ENCODE data around the gene WDR27. TPM values are rescaled to one million over a fixed set of nuclear protein-coding genes. Genes with fewer than 3 reads are reported as not detected.

The WDR27 gene
- total RNA-seq, 1 donor from 2014 or later = 24.4 TPM

DNA sequence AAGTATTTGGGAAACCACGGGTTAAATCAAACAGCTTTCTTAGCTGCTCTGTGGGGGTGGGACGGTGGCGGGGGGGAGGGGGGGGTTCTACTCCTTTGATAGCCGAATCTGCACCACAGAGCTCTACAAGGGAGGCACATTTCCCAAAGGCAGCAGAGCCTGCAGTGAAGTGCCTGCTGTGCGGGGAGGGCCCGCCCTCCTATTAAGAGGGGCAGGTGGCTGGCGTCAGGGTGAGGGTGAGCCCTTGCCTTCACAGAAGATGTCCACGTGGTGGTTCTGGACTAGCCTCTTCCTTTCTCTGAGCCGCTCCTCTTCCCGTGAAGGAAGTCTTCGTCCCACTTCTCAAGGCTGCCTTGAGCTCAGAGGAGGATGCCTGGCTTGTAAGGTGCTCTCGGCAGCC lies 273.3 kb downstream of the WDR27 start:
- ATAC-seq = no peak

DNA sequence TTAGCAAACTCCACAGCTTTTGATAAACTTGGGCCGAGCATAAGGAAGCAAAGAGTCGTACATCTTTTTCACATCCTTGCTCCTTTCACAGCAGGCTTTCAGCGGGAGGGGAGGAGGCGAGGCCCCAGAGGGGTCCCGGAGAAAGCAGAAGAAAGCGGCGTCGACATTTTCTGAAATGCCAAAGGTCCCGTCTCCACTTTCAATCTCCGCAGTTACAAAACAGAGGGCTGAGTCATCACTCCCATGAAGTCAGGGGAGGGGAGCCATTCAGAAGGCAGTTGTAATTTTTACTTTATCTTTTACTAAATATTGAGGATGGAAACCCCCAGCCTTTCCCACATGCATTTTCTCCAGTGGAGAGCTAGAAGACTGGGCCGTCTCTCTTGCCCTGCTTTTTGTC lies 274.0 kb downstream of the WDR27 start:
- ATAC-seq = peak; percentile 26

DNA sequence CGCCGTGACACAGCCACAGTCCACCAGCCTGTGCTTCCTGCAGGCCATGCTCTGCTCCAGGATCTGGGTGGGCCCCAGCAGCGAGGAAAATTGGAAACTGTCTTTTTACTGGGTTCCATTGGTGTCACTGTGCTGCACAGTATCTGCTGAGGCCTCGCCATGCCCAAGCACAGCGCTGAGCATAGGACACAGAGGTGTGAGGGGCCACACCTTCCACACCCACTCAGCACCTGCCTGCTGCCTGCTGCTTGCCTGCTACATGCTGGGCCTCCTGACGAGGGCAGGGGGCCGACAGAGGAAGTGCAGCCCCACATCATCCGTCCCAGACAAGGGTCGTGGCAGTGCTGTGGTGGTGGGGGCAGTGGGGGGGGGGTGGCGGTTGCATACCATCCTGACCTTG lies 275.2 kb downstream of the WDR27 start:
- ATAC-seq = no peak

DNA sequence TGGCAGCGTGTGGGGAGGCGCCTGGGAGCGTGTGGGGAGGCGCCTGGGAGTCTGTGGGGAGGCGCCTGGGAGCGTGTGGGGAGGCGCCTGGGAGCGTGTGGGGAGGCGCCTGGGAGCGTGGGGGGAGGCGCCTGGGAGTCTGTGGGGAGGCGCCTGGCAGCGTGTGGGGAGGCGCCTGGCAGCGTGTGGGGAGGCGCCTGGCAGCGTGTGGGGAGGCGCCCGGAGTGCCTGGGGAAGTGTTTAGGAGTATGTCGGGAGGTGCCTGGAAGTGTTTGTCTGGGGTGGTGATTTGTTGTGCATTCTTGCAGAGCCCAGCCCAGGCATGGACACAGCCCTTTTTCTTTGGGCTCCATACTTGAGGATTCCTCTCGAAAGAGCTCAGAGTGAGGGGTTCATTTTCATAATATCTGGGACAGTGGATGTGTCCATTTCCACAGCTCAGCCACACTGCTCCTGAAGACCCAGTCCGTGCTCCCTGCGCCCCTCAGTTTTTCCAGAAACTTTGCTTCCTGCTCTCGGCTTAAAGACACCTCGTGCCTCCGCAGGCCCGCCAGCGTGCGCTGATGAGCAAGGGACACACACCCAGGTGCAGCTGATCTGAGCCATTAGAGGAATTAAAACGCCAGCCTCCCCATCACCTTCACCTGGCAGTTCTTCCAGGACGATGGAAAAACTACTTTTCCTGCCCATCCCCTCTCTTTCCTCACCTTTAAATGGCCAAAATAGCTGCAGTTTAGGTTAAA lies 276.0 kb downstream of the WDR27 start:
- no peak for ATAC-seq

DNA sequence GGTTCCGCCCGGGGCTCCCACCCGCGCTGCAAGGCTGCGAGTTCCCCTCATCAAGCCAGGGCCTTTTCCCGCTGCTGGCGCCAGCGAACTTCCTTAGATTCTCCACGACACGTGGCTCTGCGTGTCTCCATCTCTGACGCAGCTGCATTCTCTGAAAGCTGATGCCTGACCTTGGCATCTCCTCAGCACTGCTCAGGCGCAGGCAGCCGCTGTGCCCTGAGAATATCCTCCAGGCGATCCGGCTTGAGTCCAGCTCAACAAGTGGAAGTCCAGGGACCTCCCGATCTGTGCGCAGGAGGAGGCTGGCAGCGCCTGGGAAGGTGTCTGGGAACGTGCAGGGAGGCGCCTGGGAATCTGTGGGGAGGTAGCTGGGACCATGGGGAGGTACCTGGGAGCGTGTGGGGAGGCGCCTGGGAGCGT lies 277.0 kb downstream of the WDR27 start:
- ATAC-seq = peak; percentile 46

DNA sequence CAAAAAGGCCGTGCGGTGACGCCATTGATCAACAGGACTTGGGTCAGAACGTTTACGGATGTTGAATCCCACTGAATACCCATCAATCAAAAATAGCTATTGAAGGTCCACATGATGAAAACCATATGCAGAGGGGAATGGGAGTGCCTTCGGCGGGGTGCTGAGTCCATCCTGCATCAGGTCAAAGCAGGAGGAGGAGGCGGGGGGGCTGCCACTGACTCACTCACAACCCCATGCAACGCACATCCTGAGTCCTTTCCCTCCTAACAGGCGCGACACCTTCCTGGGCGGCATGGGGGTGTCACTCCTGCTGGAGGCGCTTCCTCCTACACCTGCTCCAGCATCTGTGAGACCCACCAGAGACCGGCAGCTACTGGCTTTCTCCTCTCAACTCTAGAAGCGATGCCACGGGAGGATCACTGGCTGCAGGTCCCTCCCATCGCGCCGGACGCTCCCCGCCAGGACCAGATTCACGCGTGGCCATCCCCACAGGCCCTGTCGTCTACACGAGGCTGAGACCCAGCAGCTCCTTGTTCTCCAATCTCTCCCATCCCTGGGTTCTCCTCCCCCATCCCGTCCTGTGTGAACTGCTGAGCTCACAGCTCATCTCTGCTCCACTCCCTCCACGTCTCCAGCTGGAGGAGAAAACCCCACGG lies 277.6 kb downstream of the WDR27 start:
- peak; percentile 28 for ATAC-seq

DNA sequence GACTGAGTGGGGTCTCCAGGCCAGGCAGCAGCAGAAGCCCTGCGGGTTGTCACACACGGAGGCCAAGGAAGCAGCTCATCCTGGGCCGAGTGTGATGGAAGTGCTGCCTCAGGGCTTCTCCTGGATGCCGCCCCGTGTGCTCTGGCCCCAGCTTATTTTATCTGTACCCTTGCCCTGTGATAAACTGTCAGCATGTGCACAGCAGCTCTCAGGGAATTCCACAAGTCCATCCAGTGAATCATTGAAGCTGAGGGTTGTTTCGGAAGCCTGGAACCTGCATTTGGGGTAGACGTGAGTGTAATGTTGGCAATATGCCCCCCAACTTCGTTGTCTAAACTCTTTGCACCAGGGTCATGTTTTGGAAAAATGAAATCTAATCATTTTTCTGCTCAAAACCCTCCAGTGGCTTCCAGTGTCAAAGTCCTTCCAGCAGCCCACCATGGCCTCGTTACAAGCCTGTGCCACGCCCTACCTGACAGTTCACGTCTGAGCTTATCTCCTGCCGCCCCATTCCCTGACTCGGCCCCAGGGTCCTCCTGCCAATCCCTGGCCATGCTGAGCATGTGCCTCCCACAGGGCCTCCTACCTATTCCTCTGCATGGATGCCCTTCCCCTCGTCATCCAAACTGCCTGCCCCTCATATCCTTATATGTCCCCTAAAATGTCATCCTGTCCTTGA lies 280.1 kb downstream of the WDR27 start:
- ATAC-seq = no peak

DNA sequence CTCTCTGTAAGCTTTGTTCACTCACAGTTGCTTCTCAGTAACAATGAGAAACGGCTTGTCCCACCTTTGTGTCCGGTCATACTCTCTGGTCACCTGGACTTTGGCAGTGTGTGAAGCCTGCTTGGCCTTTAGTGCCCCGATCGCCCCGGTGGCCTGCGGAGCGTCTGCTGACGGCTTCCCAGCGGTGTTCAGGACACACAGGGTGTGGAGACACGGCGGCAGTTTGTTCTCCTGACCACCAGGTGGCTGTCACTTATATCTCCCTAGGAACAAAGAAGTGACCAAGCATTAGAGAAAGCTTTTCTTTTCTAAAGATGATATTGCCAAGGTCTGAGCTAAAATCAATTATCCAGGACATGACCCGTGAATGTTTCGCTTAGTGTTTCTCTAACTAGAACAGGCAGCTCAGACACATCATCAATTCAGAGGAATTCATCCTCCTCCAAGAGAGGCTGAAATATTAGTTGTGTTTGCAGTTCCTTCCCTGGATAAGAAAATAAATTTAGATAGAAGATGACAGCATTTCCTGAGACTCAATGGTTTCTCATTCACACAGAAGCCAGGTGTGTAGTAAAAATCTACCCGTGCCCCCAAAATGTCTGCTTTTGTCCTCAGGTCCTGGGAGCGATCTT lies 280.8 kb downstream of the WDR27 start:
- ATAC-seq = no peak

DNA sequence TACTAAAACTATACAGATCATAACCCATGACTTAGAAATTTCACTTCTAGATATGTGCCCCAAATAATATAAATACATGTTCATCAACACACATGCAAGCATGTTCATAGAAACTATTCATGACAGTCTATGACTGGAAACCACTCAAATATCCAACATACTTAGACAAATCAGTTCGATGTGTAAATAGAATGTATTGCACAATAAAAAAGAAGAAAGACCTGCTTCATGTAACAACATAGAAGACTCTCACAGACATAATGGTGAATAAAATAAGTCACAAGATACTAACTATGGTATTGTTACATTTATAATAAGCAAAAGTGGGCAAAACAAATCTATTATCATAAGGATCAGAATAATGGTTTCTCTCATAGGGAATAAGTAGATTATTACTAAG lies 284.7 kb downstream of the WDR27 start:
- no peak for ATAC-seq

DNA sequence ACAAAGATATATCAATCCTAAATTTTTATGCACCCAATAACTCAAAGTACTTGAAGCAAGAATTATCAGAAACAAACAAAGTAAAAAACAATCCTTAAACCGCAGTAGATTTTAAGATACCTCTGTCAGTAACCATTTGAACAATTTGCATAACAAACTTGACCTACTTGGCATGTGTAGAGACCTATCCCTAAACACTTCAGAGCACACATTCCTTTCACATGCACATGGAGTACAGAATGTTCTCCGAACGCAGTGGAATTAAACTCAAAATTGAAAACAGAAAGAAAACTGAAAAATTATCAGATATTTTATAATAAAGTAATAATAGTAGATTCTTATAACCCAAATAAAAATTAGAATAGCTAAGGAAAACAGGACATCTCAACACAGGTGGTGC lies 285.6 kb downstream of the WDR27 start:
- ATAC-seq = no peak

DNA sequence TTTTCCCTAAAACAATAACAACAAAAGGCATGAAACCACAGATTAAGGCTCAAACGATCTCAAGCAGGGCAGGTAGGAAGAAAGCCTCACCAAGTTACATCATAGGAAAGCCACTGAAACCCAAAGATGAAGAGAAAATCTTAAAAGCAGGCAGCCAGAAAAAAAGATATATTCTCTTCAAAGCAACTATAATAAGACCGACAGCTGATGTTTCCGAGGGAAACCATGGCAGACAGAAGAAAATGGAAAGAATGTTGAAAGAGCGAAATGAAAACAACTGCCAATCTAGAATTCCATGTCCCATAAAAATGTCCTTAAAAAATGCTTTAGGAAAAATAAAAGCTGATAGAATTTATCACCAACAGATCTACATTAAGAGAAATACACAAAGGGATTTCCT lies 286.6 kb downstream of the WDR27 start:
- ATAC-seq = no peak

DNA sequence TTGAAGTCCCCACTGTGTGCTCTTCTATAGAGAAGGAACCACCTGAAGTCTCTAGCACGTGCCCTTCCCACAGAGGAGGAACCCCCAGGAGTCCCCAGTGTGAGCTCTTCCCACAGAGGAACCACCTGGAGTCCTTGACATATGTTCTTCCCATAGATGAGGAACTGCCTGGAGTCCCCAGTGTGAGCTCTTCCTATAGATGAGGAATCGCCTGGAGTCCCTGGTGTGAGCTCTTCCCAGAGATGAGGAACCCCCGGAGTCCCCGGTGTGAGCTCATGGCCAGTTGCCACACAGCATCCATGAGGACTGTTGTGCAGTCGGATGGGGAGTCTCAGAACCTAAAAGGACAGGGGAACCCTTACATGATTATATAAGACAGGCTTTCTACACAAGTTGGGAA lies 290.1 kb downstream of the WDR27 start:
- no peak for ATAC-seq

DNA sequence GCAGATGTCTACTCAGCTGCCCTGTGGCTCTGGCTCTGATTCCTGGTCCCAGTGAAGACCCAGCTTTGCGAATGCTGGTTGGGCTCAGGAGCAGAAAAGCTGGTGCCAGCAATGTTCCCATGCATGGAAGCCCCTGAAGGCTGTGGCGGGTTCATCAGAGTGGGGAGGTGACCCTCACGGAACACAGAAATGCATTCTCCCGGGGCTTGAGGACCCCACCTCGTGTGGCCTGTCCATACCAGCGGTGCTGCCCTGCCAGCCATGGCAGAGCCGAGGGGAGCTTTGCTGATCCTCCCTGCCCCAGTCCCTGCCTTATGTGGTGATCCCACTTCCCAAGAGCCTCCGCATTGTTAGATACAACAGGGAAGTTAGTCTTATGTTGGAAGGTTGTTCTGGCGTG lies 290.5 kb downstream of the WDR27 start:
- ATAC-seq = no peak

DNA sequence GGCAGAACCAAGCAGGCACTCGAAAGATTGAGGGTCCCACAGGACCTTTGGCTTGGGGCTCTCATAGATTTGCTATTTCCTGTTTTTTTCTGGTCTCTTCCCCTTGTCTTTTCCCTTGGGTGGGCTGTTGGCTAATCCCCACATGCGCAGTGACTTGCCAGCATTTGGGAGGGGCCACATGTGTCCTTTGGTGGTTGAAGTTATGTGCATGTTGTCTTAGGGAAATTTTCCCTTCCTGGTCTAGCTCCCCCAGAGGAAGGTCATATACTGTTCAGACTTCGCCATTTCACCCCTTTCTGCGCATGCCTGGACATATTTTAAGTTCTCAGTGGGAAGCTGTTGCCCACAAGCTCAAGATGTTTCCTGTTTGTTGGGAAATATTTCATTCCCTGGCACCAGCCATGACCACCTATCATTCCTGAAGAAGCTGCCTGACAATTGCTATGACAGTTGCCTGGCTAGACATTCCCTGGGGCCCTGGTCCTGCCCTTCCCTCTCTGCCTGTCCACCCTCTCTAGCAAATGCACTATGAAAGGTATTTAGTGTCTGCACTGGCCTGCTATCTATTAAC lies 292.0 kb downstream of the WDR27 start:
- ATAC-seq = no peak

DNA sequence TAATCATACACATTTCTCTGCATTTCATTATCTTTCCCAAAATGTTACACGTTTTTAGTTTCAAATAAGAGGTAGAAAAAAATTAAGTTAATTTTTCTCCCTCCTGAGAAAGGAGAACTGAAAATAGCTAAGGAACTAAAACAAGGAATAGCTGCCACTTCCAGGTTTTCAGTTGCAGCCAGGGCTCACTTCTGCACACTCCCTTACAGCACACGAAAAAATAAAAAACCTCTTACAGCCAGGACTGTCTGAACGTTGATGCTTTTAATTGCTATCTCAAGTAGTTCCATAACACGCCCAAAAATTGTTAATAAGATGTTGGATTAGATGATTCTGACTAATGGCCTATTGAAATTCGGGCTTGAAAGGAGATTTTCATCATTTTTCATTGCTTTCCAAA lies 294.5 kb downstream of the WDR27 start:
- ATAC-seq = no peak

Other genes with a start within 250 kb of the WDR27 start
- 11.4 TPM for gene C6orf120, start 97 bp upstream of the WDR27 start, total RNA-seq
- gene PHF10, start 22.5 kb upstream of the WDR27 start, total RNA-seq = 25.4 TPM
- gene DYNLT2, start 49.5 kb upstream of the WDR27 start, total RNA-seq = 0.84 TPM
- 19.6 TPM for gene ERMARD, start 49.6 kb upstream of the WDR27 start, total RNA-seq

All from esophagus mucosa (tissue), 1 donor.